ENCODE results near the gene ECPAS.

Gene ECPAS

GRCh38 chr9:111414406-111414805 lies 69.8 kb downstream of the ECPAS start:
- TF ChIP-seq ZNF565 (CRISPR knock-in tag; conservative IDR thresholded peaks at IDR 0.05; ENCODE audit: low read depth): no peak
- no peak for ATAC-seq

GRCh38 chr9:111413996-111414395 lies 70.2 kb downstream of the ECPAS start:
- no peak for ATAC-seq
- TF ChIP-seq SNAI2 (CRISPR knock-in tag; IDR thresholded peaks at IDR 0.05): no peak
- no peak for TF ChIP-seq PPARA (CRISPR knock-in tag; IDR thresholded peaks at IDR 0.05; ENCODE audit: borderline replicate concordance)
- TF ChIP-seq ISL1 (CRISPR knock-in tag; IDR thresholded peaks at IDR 0.05): no peak
- TF ChIP-seq ZC3H10 (CRISPR knock-in tag; IDR thresholded peaks at IDR 0.05): no peak
- no peak for TF ChIP-seq RARB (CRISPR knock-in tag; IDR thresholded peaks at IDR 0.05)
- no peak for TF ChIP-seq POU6F1 (CRISPR knock-in tag; IDR thresholded peaks at IDR 0.05; ENCODE audit: borderline replicate concordance, low read depth)
- TF ChIP-seq ZNF565 (CRISPR knock-in tag; conservative IDR thresholded peaks at IDR 0.05; ENCODE audit: low read depth): no peak

- no peak for ATAC-seq
- TF ChIP-seq SNAI2 (CRISPR knock-in tag; IDR thresholded peaks at IDR 0.05): no peak
- no peak for TF ChIP-seq POU6F1 (CRISPR knock-in tag; IDR thresholded peaks at IDR 0.05; ENCODE audit: borderline replicate concordance, low read depth)
- no peak for TF ChIP-seq ESRRG (CRISPR knock-in tag; IDR thresholded peaks at IDR 0.05)
- TF ChIP-seq GLIS3 (CRISPR knock-in tag; IDR thresholded peaks at IDR 0.05): no peak
- TF ChIP-seq BACH2 (CRISPR knock-in tag; IDR thresholded peaks at IDR 0.05; ENCODE audit: borderline replicate concordance): no peak
- no peak for TF ChIP-seq OSR1 (CRISPR knock-in tag; IDR thresholded peaks at IDR 0.05)
- TF ChIP-seq CSDC2 (CRISPR knock-in tag; IDR thresholded peaks at IDR 0.05): no peak
- TF ChIP-seq CREB5 (CRISPR knock-in tag; IDR thresholded peaks at IDR 0.05; ENCODE audit: low read depth): no peak
- TF ChIP-seq ZFP3 (CRISPR knock-in tag; IDR thresholded peaks at IDR 0.05): no peak
- no peak for TF ChIP-seq ISL1 (CRISPR knock-in tag; IDR thresholded peaks at IDR 0.05)
- no peak for TF ChIP-seq PPARA (CRISPR knock-in tag; IDR thresholded peaks at IDR 0.05; ENCODE audit: borderline replicate concordance)
- TF ChIP-seq ZFP30 (CRISPR knock-in tag; IDR thresholded peaks at IDR 0.05): no peak
- no peak for TF ChIP-seq ZNF8 (CRISPR knock-in tag; IDR thresholded peaks at IDR 0.05)
- no peak for TF ChIP-seq ZNF565 (CRISPR knock-in tag; conservative IDR thresholded peaks at IDR 0.05; ENCODE audit: low read depth)
- TF ChIP-seq PATZ1 (CRISPR knock-in tag; IDR thresholded peaks at IDR 0.05; ENCODE audit: borderline replicate concordance): no peak
Observed at GRCh38 chr9:111412280-111412679, 71.9 kb downstream of the ECPAS start.

- ATAC-seq: no peak
- TF ChIP-seq CREB5 (CRISPR knock-in tag; IDR thresholded peaks at IDR 0.05; ENCODE audit: low read depth) (no peak), ZNF565 (CRISPR knock-in tag; conservative IDR thresholded peaks at IDR 0.05; ENCODE audit: low read depth) (no peak), PATZ1 (CRISPR knock-in tag; IDR thresholded peaks at IDR 0.05; ENCODE audit: borderline replicate concordance) (no peak), ZNF70 (CRISPR knock-in tag; IDR thresholded peaks at IDR 0.05) (no peak), CSRNP3 (CRISPR knock-in tag; IDR thresholded peaks at IDR 0.05) (no peak), ZNF8 (CRISPR knock-in tag; IDR thresholded peaks at IDR 0.05) (no peak), ZC3H10 (CRISPR knock-in tag; IDR thresholded peaks at IDR 0.05) (no peak), TCF4 (CRISPR knock-in tag; IDR thresholded peaks at IDR 0.05; ENCODE audit: borderline replicate concordance) (no peak), CSDC2 (CRISPR knock-in tag; IDR thresholded peaks at IDR 0.05) (no peak), ESRRG (CRISPR knock-in tag; IDR thresholded peaks at IDR 0.05) (no peak), TSHZ2 (CRISPR knock-in tag; IDR thresholded peaks at IDR 0.05) (no peak), GLIS3 (CRISPR knock-in tag; IDR thresholded peaks at IDR 0.05) (no peak), OSR1 (CRISPR knock-in tag; IDR thresholded peaks at IDR 0.05) (no peak), RARB (CRISPR knock-in tag; IDR thresholded peaks at IDR 0.05) (no peak)
Observed at GRCh38 chr9:111411266-111411665, 72.9 kb downstream of the ECPAS start.
